OCI-LY1 (cell line): ENCODE data around the gene KAT2B.

Source experiments
- H2AFZ ChIP-seq: fragments of 200-600 bp; sonication (generic), shearing (Covaris generic); 2 replicates; pipeline ENCODE4 v1.6.0; 2014; ENCODE audit warnings: antibody characterized with exemption, mild to moderate bottlenecking, low read length
- H3F3A ChIP-seq: fragments of 200-600 bp; sonication (generic), shearing (Covaris generic); 2 replicates; pipeline ENCODE4 v1.6.0; 2014; ENCODE audit warnings: mild to moderate bottlenecking, antibody characterized with exemption, low read length, moderate library complexity; ENCODE audit not compliant: insufficient read depth
- H3K27ac ChIP-seq: fragments of 200-600 bp; sonication (generic); 2 replicates; pipeline ENCODE4 v1.5.1; 2014; ENCODE audit warnings: low read length, mixed run types, mild to moderate bottlenecking, low read depth; ENCODE audit not compliant: poor library complexity, severe bottlenecking
- H3K27me3 ChIP-seq: fragments of 200-600 bp; sonication (generic); 2 replicates; pipeline ENCODE4 v1.6.0; 2014; ENCODE audit warnings: antibody characterized with exemption, mild to moderate bottlenecking, low read length, moderate library complexity; ENCODE audit not compliant: insufficient read depth
- H3K36me3 ChIP-seq: fragments of 200-600 bp; sonication (generic); 2 replicates; pipeline ENCODE4 v1.6.1; 2014; ENCODE audit warnings: mild to moderate bottlenecking, antibody characterized with exemption, low read length, moderate library complexity, mixed read lengths; ENCODE audit not compliant: insufficient read depth
- H3K4me1 ChIP-seq: fragments of 200-600 bp; sonication (generic); 2 replicates; pipeline ENCODE4 v1.5.1; 2014; ENCODE audit warnings: mild to moderate bottlenecking, low read length, moderate library complexity; ENCODE audit not compliant: insufficient read depth, severe bottlenecking
- H3K4me2 ChIP-seq: fragments of 200-600 bp; sonication (generic), shearing (Covaris generic); 2 replicates; pipeline ENCODE4 v1.6.1; 2014; ENCODE audit warnings: low read length
- H3K4me3 ChIP-seq: fragments of 200-600 bp; sonication (generic); 2 replicates; pipeline ENCODE4 v1.5.1; 2014; ENCODE audit warnings: low read length, low read depth, mild to moderate bottlenecking, mixed read lengths; ENCODE audit not compliant: poor library complexity, severe bottlenecking
- H3K79me2 ChIP-seq: fragments of 200-600 bp; shearing (Covaris generic); 2 replicates; pipeline ENCODE4 v1.6.1; 2016; ENCODE audit warnings: mixed run types, low read length, mixed read lengths; ENCODE audit not compliant: insufficient read depth
- H3K9ac ChIP-seq: fragments of 200-600 bp; sonication (generic), shearing (Covaris generic); 2 replicates; pipeline ENCODE4 v1.6.1; 2014; ENCODE audit warnings: mild to moderate bottlenecking, low read length, mixed read lengths
- H3K9me2 ChIP-seq: fragments of 200-600 bp; sonication (generic), shearing (Covaris generic); 2 replicates; pipeline ENCODE4 v1.6.1; 2014; ENCODE audit warnings: low read depth, mild to moderate bottlenecking, low read length, mixed read lengths
- H3K9me3 ChIP-seq: fragments of 200-600 bp; shearing (Covaris generic); 2 replicates; pipeline ENCODE4 v1.6.1; 2014; ENCODE audit warnings: low read length, mixed read lengths
- H4K20me1 ChIP-seq: fragments of 200-600 bp; sonication (generic), shearing (Covaris generic); 2 replicates; pipeline ENCODE4 v1.6.0; 2016; ENCODE audit warnings: mild to moderate bottlenecking, low read length; ENCODE audit not compliant: insufficient read depth
- EZH2 ChIP-seq: fragments of 200-600 bp; sonication (generic), shearing (Covaris generic); IDR thresholded peaks from 2 replicates; pipeline ENCODE4 v1.8.0; 2017; ENCODE audit warnings: borderline replicate concordance, mixed run types, mild to moderate bottlenecking, antibody characterized with exemption, low read length, moderate library complexity, mixed read lengths
- TF ChIP-seq, protein P1 (sequence below): fragments of 200-600 bp; sonication (generic), shearing (Covaris generic); IDR thresholded peaks from 2 replicates; pipeline ENCODE4 v1.5.1; 2017; ENCODE audit warnings: mild to moderate bottlenecking, antibody characterized with exemption, low read length, moderate library complexity, mixed read lengths

Gene KAT2B

DNA sequence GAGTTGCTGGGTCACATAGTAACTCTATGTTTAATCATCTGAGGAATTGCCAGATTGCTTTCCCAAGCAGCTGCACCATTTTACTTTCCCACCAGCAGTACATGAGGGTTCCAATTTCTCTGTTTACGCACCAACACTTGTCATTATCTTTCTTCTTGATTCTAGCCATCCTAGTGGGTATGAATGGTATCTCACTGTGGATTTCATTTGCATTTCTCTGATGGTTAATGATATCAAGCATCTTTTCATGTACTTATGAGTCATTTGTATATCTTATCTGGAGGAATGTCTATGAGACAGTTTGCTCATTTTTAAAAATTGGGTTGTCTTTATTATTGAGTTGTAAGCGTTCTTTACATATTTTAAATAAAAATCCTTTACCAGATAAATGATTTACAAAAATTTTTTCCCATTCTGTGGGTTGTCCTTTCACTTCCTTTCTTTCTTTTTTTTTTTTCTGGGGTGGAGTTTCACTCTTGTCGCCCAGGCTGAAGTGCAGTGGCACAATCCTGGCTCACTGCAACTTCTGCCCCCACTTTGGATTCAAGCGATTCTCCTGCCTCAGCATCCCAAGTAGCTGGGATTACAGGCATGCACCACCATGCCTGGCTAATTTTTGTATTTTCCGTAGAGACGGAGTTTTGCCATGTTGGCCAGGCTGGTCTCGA is 154.7 kb downstream of the KAT2B start:
- no peaks in the 10 kb centered on the region for H3F3A ChIP-seq
- no peak overlapping the region for H3K27ac ChIP-seq
- H3K27me3 ChIP-seq, result no peaks in the 10 kb centered on the region
- TF ChIP-seq, protein P1, sequence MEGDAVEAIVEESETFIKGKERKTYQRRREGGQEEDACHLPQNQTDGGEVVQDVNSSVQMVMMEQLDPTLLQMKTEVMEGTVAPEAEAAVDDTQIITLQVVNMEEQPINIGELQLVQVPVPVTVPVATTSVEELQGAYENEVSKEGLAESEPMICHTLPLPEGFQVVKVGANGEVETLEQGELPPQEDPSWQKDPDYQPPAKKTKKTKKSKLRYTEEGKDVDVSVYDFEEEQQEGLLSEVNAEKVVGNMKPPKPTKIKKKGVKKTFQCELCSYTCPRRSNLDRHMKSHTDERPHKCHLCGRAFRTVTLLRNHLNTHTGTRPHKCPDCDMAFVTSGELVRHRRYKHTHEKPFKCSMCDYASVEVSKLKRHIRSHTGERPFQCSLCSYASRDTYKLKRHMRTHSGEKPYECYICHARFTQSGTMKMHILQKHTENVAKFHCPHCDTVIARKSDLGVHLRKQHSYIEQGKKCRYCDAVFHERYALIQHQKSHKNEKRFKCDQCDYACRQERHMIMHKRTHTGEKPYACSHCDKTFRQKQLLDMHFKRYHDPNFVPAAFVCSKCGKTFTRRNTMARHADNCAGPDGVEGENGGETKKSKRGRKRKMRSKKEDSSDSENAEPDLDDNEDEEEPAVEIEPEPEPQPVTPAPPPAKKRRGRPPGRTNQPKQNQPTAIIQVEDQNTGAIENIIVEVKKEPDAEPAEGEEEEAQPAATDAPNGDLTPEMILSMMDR, result no peak
- TF ChIP-seq EZH2, result no peak
- no peaks in the 10 kb centered on the region for H3K9me2 ChIP-seq
- H3K9me3 ChIP-seq, result no peaks in the 10 kb centered on the region
- H3K4me3 ChIP-seq, result no peak overlapping the region
- no peak overlapping the region for H3K4me2 ChIP-seq
- no peak overlapping the region for H3K9ac ChIP-seq
- no peak overlapping the region for H2AFZ ChIP-seq
- no peaks in the 10 kb centered on the region for H3K36me3 ChIP-seq
- H4K20me1 ChIP-seq, result no peaks in the 10 kb centered on the region
- H3K79me2 ChIP-seq, result no peaks in the 10 kb centered on the region
- no peaks in the 10 kb centered on the region for H3K4me1 ChIP-seq

DNA sequence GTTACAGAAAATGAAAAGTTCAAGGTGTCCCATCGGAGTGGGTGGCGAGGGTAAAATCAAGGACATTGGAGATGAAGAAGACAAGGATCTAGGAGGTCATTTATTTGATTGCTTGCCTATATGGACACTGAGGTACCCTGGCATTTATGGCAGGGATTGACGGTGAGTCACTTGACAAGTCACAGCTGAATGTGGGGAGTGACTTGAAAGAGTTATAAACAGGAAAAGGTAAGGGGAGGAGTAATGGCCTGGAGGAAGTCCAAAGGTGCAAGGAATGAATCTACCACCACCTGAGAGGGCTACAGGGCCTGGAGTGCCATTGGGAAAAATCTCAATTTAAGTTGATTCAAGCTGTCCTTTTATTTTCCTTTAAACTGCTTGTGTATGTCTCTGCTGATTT is 157.5 kb downstream of the KAT2B start:
- Histone ChIP-seq H3K9me3 (no peaks in the 10 kb centered on the region), H3K9ac (no peak overlapping the region), H4K20me1 (no peaks in the 10 kb centered on the region), H3K9me2 (no peaks in the 10 kb centered on the region), H3K27ac (no peak overlapping the region), H3K4me2 (no peak overlapping the region), H2AFZ (no peak overlapping the region), H3K4me3 (no peak overlapping the region), H3K4me1 (no peaks in the 10 kb centered on the region), H3K79me2 (no peaks in the 10 kb centered on the region), H3F3A (no peaks in the 10 kb centered on the region), H3K27me3 (no peaks in the 10 kb centered on the region), H3K36me3 (no peaks in the 10 kb centered on the region)
- no peak for TF ChIP-seq EZH2
- TF ChIP-seq, protein P1, result no peak

DNA sequence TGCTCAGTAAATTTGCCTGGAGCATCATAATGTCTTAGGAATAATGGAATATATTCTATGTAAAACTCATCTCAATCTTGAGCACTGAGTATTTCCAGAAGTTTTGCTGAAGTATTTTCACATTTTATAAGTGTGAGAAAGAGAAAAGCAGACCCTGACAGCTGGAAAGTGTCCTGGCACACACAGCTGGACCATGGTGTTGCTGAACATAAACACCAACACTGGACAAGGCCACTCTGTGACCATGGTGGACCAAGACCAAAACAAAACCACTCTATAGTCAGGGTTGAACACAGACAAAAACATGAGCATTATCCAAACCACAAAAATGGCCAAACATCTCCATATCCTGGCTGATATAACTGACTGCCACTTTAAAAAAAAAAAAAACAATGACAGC is 160.9 kb downstream of the KAT2B start:
- Histone ChIP-seq H4K20me1 (no peaks in the 10 kb centered on the region), H3K27me3 (no peaks in the 10 kb centered on the region), H2AFZ (no peak overlapping the region), H3K9ac (no peak overlapping the region), H3K36me3 (no peaks in the 10 kb centered on the region), H3K79me2 (no peaks in the 10 kb centered on the region), H3K9me2 (no peaks in the 10 kb centered on the region), H3K4me3 (no peak overlapping the region), H3K9me3 (no peaks in the 10 kb centered on the region), H3K4me2 (no peak overlapping the region), H3K4me1 (no peaks in the 10 kb centered on the region), H3K27ac (no peak overlapping the region), H3F3A (no peaks in the 10 kb centered on the region)
- TF ChIP-seq, protein P1, result no peak
- TF ChIP-seq EZH2, result no peak
